HG02678 (cell line): ENCODE measurements around the gene SLC9A4.
A peak's percentile ranks its signal among the peaks of the same experiment; 100 is the strongest.

Experiments
- ATAC-seq: cut with Tn5 transposase; IDR thresholded peaks from one replicate; pipeline ENCODE4 v1.9.1; 2021; ENCODE audit warnings: mild to moderate bottlenecking, moderate library complexity; ENCODE audit not compliant: unreplicated experiment

SLC9A4 gene

DNA sequence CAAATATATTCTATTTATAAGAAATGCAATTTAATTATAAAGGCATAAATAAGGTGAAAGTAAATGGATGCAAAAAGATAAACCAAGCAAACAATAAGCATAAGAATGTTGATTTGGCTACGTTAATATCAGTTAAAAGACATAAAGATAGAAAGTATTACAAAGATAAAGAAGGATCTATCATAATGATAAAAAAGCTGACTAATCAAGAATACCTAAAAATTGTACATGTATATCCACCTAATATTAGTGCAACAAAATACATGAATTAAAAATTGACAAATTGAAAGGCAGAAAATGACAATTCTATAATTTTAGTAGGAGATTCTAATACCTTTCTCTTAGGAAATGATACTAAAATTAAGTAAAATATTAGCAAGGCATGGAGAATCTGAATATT is 21.5 kb downstream of the SLC9A4 start:
- ATAC-seq, result no peak

DNA sequence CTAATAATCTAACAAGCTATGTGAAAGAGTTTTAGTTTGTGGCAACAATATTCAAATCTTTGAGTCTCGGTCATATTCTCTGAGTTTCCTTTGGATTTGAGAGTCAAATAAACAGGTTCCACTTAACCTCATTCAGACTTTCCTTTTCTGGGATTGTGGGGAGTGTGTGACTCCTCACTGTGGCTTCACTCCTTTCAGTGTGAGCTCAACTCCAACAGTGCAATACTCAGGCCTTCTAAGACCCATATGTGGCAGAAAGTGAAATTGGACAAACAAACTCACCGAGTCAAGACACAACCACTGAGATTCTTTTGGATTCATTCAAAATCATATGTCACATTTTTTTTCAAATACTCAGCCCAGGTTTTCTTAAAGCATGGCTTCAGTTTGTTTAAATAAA is 25.4 kb downstream of the SLC9A4 start:
- no peak for ATAC-seq

DNA sequence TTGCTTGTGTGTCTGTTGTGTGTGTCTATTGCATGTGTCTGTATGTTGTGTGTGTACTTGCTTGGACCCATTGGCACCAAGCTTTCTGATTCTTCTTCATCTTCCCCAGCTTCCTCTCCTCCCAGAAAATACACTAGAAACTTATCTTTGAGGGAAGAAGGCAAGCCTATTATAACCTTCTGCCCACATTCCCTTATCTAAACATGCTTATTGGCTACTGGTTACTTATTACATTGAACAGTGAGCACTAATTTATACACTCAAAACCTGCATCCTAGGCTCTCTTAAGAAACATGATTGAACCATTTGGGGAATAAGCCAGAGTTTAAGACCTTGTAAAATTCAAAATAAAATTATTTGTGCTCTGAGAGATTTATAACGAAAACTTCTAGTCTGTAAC is 26.5 kb downstream of the SLC9A4 start:
- ATAC-seq, result no peak

- ATAC-seq, result no peak
Observed at GRCh38 chr2:102502576-102502975, 29.6 kb downstream of the SLC9A4 start.

- ATAC-seq, result no peak
Observed at GRCh38 chr2:102504833-102505232, 31.8 kb downstream of the SLC9A4 start.

DNA sequence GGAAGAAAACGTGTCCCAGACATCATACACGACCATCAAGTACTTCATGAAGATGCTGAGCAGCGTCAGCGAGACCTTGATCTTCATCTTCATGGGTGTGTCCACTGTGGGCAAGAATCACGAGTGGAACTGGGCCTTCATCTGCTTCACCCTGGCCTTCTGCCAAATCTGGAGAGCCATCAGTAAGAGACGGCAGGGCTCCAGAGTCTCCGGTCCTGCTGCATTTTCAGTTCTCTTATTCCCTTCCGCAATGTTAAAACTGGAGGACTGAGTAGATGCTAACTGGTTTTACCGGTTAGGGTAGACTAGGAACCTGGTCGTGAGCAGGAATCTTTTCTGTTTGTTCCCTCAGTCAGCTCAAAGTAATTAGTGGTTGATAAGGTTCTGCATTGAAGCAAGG is 32.3 kb downstream of the SLC9A4 start:
- no peak for ATAC-seq

DNA sequence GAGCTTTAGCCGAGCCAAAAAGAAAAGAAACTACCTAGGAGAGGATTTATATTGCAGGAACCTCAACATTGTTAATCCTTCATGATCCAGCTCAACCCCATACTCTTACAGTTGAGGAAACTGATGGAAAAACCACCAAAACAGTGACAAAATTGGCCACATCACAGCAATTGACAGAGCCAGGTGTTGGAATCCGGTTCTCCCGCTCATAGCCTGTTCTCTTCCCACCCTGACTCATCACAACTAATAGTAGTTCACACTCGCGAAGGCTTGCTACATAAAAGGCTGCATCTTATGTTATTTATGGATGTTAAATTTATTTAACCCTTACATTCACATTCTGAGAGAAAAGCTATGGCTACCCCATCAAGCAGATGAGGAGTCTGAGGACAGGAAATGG is 33.7 kb downstream of the SLC9A4 start:
- ATAC-seq, result no peak

GRCh38 chr2:102508863-102509262 is 35.8 kb downstream of the SLC9A4 start:
- no peak for ATAC-seq

GRCh38 chr2:102509749-102510148 is 36.7 kb downstream of the SLC9A4 start:
- no peak for ATAC-seq

- no peak for ATAC-seq
Observed at GRCh38 chr2:102510791-102511575, 38.0 kb downstream of the SLC9A4 start.

DNA sequence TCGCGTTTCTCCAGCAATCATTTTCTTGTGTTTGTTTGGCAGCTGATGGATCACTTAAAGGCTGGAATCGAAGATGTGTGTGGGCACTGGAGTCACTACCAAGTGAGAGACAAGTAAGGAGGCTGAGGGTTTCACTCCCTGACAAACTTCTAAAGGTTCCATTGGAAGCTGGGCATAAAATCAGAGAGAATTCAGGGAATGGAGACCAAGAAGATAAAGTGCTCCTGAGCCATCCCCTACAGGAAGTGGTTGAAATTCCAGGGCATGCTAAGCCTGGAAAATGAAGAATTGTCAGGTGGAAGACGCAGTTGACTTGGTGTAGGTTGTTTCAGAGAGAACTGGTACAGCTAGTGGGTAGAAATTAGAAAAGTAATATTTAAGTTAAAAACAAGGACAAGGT is 39.1 kb downstream of the SLC9A4 start:
- no peak for ATAC-seq

DNA sequence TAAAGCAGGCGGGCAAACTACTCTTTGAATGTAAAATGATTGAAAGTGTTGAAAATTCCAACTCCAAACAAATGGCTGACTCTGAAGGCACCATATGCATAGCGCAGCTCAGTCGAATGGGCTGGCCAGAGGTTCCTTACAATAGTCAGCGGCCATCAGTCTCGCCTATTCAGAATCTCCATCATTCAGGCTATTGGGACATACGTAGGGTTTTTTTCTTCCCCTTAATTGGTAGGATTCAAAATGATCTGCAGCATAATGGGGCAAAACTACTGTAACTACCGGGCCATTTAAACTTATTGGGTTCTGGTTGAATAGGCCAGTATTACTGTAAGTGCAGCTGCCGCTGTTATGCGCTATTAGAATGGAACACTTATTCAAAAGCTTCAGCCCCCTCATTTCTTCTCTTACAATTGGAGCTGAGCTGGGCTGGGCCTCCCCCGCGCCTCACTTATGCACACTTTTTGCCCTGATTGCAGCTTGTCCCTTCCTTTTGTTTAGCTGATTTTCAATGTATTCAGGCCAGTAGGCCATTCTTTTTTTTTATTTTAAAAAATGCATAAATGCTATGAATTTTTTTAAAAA is 40.4 kb downstream of the SLC9A4 start:
- ATAC-seq, result no peak

DNA sequence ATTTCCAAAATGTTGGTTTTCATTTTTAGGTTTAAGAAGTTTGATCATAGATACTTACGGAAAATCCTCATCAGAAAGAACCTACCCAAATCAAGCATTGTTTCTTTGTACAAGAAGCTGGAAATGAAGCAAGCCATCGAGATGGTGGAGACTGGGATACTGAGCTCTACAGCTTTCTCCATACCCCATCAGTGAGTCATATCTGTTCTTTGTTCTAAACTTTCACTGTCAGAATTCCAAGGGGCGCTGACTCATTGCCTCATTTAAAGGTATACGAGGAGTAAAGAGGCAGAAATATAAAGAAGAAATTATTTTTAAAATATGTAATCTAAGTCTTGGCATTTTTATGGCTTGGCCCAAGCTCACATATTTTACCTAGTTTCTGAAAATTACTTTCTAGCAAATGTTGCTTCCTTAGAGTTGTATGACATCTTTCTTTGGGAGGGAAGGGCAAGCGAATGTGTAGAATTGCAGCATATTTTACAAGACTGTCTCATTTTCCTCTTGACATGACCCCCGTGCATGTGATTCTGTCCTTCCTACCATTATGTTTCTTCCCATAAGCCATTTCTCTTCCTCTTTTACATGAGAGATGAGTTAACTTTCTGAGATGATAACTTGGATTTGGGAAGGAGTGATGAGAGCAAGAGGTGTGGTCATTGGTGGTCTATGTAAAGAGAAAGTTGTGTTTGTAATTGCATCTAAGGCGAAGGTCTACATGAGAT is 41.2 kb downstream of the SLC9A4 start:
- no peak for ATAC-seq

GRCh38 chr2:102515851-102516250 is 42.8 kb downstream of the SLC9A4 start:
- ATAC-seq, result no peak

DNA sequence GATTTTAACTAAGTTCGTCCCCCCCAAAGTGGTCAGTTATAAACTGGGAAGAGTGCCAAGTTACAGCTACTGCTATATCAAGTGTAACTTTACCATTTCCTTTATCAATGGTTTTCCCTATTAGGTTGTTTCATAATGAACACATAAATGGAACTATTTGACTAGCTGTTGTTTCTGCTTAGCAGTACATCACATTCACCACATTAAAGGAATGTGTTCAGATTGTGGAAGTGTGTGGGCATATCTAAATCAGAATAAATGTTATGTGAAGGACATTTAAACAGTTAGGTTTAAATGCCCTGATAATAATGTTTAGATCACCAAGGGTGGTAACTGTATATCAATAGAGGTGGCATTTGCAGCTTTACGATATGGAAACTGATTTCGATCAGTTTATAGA is 45.1 kb downstream of the SLC9A4 start:
- no peak for ATAC-seq

DNA sequence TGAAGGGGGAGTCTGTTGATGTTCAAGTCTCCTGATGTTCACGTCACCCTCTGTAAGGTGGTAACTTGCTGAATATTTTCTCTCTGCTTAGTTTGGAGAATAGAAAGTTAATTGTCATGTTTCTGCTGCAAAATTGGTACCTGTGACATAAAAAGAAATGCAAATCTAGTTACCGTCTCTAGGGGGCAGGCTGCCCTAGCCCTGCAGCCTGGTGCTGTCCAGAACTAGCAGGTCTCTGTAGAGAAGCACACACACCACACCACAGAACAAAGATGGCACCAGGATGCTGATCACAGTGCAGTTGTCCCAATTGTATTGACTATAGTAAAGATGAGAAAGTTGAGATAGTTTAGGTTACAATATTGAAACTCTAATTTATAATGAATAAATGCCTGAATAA is 47.0 kb downstream of the SLC9A4 start:
- ATAC-seq, result peak; percentile 62

DNA sequence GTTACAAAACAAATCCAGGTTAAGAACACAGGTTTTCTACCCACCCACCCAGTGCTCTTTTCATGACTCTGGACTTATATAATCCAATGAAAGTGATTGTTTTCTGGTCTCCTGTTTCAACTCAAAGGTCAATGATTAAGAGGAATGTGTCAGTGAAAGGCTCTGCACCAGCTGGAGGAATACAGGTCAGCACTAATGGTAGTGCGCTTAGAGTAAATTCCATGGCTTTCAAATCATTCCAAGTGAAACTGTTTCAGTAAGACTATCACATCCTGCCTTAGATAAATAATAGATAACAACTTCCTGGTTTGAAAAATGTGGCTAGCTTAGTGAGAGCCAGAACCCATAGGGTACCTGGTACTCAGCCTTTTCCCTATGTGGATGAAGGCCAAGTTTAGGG is 47.8 kb downstream of the SLC9A4 start:
- ATAC-seq, result no peak

GRCh38 chr2:102522162-102522561 is 49.1 kb downstream of the SLC9A4 start:
- ATAC-seq, result no peak

DNA sequence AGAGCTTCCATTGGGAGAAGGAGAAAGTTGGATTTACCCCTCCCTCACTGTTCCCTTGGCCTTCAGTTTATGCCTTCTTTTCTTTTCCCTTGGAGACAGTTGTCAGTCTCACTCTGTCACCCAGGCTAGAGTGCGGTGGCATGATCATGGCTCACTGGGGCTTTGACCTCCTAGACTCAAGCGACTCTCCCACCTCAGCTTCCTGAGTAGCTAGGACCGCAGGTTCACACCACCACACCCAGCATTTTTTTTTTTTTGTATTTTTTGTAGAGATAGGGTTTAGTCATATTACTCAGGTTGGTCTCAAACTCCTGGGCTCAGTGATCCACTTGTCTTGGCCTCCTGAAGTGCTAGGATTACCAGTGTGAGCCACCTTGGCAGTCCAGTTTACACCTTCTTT is 49.9 kb downstream of the SLC9A4 start:
- no peak for ATAC-seq

DNA sequence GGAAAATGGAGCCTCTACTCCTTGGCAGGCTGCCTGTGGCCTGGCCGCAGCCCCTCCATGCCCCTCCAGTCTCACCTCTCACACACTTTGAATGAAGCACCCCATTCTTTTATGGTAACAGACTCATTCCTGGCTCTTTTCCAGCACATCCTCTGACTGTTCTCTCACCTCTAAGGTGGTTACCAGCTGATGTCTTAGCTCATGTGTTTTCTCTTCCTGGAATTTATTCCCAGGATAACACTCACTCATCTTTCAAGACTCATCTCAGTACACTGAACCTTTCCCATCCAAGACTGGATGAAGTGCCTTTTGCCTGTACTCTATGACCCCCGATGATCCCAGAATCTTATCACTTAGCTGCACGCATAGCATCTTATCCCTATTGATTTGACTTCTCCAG is 50.6 kb downstream of the SLC9A4 start:
- no peak for ATAC-seq

GRCh38 chr2:102527086-102527485 is 54.1 kb downstream of the SLC9A4 start:
- ATAC-seq, result no peak

DNA sequence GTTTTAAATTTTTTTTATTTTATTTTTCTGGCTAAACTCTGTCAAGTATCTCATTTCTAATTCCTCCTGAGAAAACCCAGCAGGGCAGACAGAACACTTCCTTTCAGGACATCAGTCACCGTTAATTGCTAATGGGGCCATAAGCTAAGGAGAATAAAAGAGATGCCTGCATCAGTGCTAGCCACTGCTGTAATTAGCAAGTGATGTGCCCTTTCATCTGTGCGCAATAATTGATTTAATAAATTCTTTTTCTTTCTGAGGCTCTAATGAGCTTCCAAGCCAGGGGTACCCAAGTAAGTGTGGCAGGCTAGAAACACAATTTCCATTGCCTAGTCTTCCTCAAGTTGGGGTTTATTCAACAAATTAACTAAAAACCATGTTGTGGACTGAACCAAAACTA is 65.5 kb downstream of the SLC9A4 start:
- no peak for ATAC-seq
